Prostate gland (tissue), 2 donors: ENCODE data around the gene SYT17.

Source experiments
- CTCF ChIP-seq, 4 experiments: fragments of 200-600 bp in 2 of 4; fragments of 450-650 bp in 2 of 4; sonication (generic) in 2 of 4; IDR thresholded peaks; 1 replicate in 3 of 4; 2 replicates in 1 of 4; pipeline ENCODE4 v1.5.1; 2016 to 2019; ENCODE audit warnings: antibody characterized with exemption in 4 of 4, mild to moderate bottlenecking in 2 of 4, moderate library complexity in 2 of 4
- POLR2A ChIP-seq: fragments of 450-650 bp; IDR thresholded peaks from one replicate; pipeline ENCODE4 v1.6.1; 2016; ENCODE audit warnings: antibody characterized with exemption, mild to moderate bottlenecking

- TF ChIP-seq CTCF (IDR thresholded peaks at IDR 0.05) (no peak), POLR2A (no peak)
Observed at GRCh38 chr16:19162085-19162484, 6.0 kb upstream of the SYT17 start.
